ENCODE results near the gene SNURF. TPM values are rescaled to one million over a fixed set of nuclear protein-coding genes. Genes with fewer than 3 reads are reported as not detected.
"Not testable (repeated sequence)": the region's sequence is repeated elsewhere in the genome, so short reads cannot be mapped to it uniquely, and the experiment has no call there.

SNURF gene
- total RNA-seq, 1 donor from 2014 or later, result 12.3 TPM

DNA sequence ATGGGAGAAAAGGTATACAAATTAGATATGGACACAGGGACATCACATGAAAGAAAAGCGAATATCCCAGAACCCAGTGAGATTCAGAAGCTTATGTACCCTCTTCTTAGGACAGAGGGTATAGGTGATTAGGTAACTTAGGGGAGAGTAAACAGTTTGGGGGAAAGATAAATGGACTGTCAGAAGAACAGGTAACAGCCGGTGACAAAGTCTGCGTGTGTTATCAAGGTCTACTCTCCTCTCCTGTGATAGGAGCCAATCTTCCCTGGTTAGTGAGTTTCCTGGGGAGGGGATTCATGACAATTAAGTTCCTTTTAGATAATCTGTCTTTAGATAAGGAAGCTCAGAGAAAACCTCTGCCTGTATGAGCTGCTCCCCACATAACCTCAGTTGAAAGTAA, 30.6 kb upstream of the SNURF start:
- Mint-ChIP-seq H3K36me3 (ENCODE audit: low read depth, unreplicated experiment) (peaks cover 7% of the 10 kb centered on the region), H3K4me1 (ENCODE audit: unreplicated experiment) (peaks cover 8% of the 10 kb centered on the region), H3K27me3 (ENCODE audit: unreplicated experiment) (no peaks in the 10 kb centered on the region), H3K27ac (ENCODE audit: unreplicated experiment) (no peak overlapping the region), H3K4me3 (ENCODE audit: unreplicated experiment) (no peak overlapping the region), H3K9me3 (ENCODE audit: unreplicated experiment) (peaks cover 4% of the 10 kb centered on the region)
- no peak for TF ChIP-seq CTCF (IDR thresholded peaks at IDR 0.05; ENCODE audit: unreplicated experiment)
- no peak for DNase-seq (ENCODE audit: low spot score)

DNA sequence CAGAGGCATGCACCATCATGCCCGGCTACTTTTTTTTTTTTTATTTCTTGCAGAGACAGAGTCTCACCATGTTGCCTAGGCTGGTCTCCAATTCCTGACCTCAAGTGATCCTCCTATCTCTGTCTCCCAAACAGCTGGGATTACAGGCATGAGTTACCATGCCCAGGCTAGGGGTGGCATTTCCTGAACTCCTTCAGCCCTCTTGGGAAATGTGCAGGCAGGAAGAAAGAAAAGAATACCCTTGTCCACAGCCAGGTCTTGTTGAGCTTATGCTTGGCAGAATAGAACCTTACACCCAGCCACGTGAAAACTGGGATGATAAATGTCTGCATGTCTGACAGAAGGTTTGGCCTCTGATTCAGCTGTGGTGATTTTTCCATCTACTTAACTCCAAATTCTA, 30.2 kb upstream of the SNURF start:
- no peak overlapping the region for H3K4me3 Mint-ChIP-seq (ENCODE audit: unreplicated experiment)
- H3K9me3 Mint-ChIP-seq (ENCODE audit: unreplicated experiment), result peaks cover 4% of the 10 kb centered on the region
- peaks cover 7% of the 10 kb centered on the region for H3K36me3 Mint-ChIP-seq (ENCODE audit: low read depth, unreplicated experiment)
- H3K27ac Mint-ChIP-seq (ENCODE audit: unreplicated experiment), result no peak overlapping the region
- no peaks in the 10 kb centered on the region for H3K27me3 Mint-ChIP-seq (ENCODE audit: unreplicated experiment)
- TF ChIP-seq CTCF (IDR thresholded peaks at IDR 0.05; ENCODE audit: unreplicated experiment), result no peak
- DNase-seq (ENCODE audit: low spot score), result no peak
- peaks cover 8% of the 10 kb centered on the region for H3K4me1 Mint-ChIP-seq (ENCODE audit: unreplicated experiment)

DNA sequence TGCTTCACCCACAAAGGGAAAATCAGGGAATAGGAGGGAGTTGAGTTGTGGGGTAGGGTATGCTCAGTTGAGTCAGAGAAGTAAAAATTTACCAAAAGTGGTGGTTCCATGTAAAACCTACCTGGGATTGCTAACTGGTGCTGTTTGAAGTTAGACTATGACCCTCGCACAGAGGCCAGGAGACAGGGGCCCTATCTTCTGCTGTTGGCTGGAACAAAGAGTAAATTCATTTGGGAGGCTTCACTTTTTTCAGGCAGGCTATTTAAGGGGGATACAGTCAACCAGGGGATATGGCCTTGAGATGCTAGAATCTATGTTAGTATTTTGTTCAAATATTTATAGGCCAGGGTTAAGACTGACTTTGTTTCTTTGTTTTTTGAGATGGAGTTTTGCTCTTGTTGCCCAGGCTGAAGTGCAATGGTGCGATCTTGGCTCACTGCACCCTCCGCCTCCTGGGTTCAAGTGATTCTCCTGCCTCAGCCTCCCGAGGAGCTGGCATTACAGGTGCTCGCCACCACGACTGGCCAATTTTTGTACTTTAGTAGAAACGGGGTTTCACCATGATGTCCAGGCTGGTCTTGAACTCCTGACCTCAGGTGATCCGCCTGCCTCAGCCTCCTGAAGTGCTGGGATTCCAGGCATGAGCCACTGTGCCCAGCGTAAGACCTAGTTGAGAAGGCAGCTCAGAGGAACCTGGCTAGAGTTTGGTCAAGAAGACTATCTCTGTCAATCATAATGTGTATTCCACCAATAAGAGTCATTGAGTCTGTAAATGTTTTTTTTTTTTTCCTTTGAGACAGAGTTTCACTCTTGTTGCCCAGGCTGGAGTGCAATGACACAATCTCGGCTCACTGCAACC, 22.7 kb upstream of the SNURF start:
- H3K4me1 Mint-ChIP-seq (ENCODE audit: unreplicated experiment); H3K27ac Mint-ChIP-seq (ENCODE audit: unreplicated experiment); H3K4me3 Mint-ChIP-seq (ENCODE audit: unreplicated experiment); H3K36me3 Mint-ChIP-seq (ENCODE audit: low read depth, unreplicated experiment); DNase-seq (ENCODE audit: low spot score); H3K27me3 Mint-ChIP-seq (ENCODE audit: unreplicated experiment): not testable (repeated sequence)
- peaks cover 12% of the 10 kb centered on the region for H3K9me3 Mint-ChIP-seq (ENCODE audit: unreplicated experiment)

GRCh38 chr15:24933716-24934115, 21.1 kb upstream of the SNURF start:
- Mint-ChIP-seq H3K4me1 (ENCODE audit: unreplicated experiment) (no peaks in the 10 kb centered on the region), H3K27ac (ENCODE audit: unreplicated experiment) (no peak overlapping the region), H3K4me3 (ENCODE audit: unreplicated experiment) (no peak overlapping the region), H3K9me3 (ENCODE audit: unreplicated experiment) (peaks cover 8% of the 10 kb centered on the region), H3K36me3 (ENCODE audit: low read depth, unreplicated experiment) (peaks cover 4% of the 10 kb centered on the region), H3K27me3 (ENCODE audit: unreplicated experiment) (peaks cover 2% of the 10 kb centered on the region)
- no peak for TF ChIP-seq CTCF (IDR thresholded peaks at IDR 0.05; ENCODE audit: unreplicated experiment)
- no peak for DNase-seq (ENCODE audit: low spot score)

DNA sequence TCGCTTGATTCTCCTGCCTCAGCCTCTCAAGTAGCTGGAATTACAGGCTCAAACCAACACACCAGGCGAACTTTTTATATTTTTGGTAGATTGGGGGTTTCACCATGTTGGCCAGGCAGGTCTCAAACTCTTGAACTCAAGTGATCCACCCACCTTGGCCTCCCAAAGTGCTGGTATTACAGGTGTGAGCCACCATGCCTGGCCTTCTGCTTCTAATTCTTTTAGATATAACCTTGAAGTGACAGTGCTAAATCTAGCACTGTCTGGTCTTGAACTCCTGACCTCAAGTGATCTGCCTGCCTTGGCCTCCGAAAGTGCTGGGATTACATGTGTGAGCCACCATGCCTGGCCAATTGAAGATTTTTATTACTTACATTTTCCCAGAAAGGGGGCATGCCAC, 16.6 kb upstream of the SNURF start:
- H3K36me3 Mint-ChIP-seq (ENCODE audit: low read depth, unreplicated experiment), result peaks cover 10% of the 10 kb centered on the region
- not testable (repeated sequence) for DNase-seq (ENCODE audit: low spot score); H3K4me3 Mint-ChIP-seq (ENCODE audit: unreplicated experiment); H3K9me3 Mint-ChIP-seq (ENCODE audit: unreplicated experiment); H3K4me1 Mint-ChIP-seq (ENCODE audit: unreplicated experiment); H3K27ac Mint-ChIP-seq (ENCODE audit: unreplicated experiment); H3K27me3 Mint-ChIP-seq (ENCODE audit: unreplicated experiment)

GRCh38 chr15:24940236-24940635, 14.6 kb upstream of the SNURF start:
- Mint-ChIP-seq H3K27ac (ENCODE audit: unreplicated experiment) (no peak overlapping the region), H3K27me3 (ENCODE audit: unreplicated experiment) (no peaks in the 10 kb centered on the region), H3K9me3 (ENCODE audit: unreplicated experiment) (peaks cover 3% of the 10 kb centered on the region), H3K4me3 (ENCODE audit: unreplicated experiment) (no peak overlapping the region), H3K4me1 (ENCODE audit: unreplicated experiment) (no peaks in the 10 kb centered on the region), H3K36me3 (ENCODE audit: low read depth, unreplicated experiment) (peaks cover 13% of the 10 kb centered on the region)
- TF ChIP-seq CTCF (IDR thresholded peaks at IDR 0.05; ENCODE audit: unreplicated experiment), result no peak
- no peak for DNase-seq (ENCODE audit: low spot score)
